HS-27A (cell line): ENCODE measurements around the gene CYP1A2.

Experiments used
- DNase-seq: peaks from one replicate; pipeline ENCODE4 v3.0.0-alpha.2; 2012; ENCODE audit warnings: low read depth, missing footprints

Gene CYP1A2

GRCh38 chr15:74742422-74742821 lies 6.2 kb upstream of the CYP1A2 start:
- no peak for DNase-seq

GRCh38 chr15:74746389-74746788 lies 2.3 kb upstream of the CYP1A2 start:
- no peak for DNase-seq

GRCh38 chr15:74749832-74750231 lies 1.2 kb downstream of the CYP1A2 start:
- no peak for DNase-seq

GRCh38 chr15:74750751-74751150 lies 2.1 kb downstream of the CYP1A2 start:
- DNase-seq = no peak

GRCh38 chr15:74752011-74752410 lies 3.4 kb downstream of the CYP1A2 start:
- no peak for DNase-seq

GRCh38 chr15:74752531-74752930 lies 3.9 kb downstream of the CYP1A2 start:
- peak; percentile 71 for DNase-seq

- no peak for DNase-seq
These were observed 6.1 kb downstream of the CYP1A2 start for GRCh38 chr15:74754593-74755215.

GRCh38 chr15:74758736-74759135 lies 10.1 kb downstream of the CYP1A2 start:
- DNase-seq = no peak

- no peak for DNase-seq
These were observed 14.1 kb downstream of the CYP1A2 start for GRCh38 chr15:74762791-74763150.

GRCh38 chr15:74763416-74763815 lies 14.8 kb downstream of the CYP1A2 start:
- DNase-seq = no peak

- no peak for DNase-seq
These were observed 18.8 kb downstream of the CYP1A2 start for GRCh38 chr15:74767167-74768098.

GRCh38 chr15:74768099-74768770 lies 19.6 kb downstream of the CYP1A2 start:
- DNase-seq = no peak

- no peak for DNase-seq
These were observed 20.2 kb downstream of the CYP1A2 start for GRCh38 chr15:74768771-74769342.

GRCh38 chr15:74769463-74770025 lies 20.9 kb downstream of the CYP1A2 start:
- DNase-seq = no peak

GRCh38 chr15:74770211-74770903 lies 21.7 kb downstream of the CYP1A2 start:
- DNase-seq = no peak

GRCh38 chr15:74773329-74773728 lies 24.7 kb downstream of the CYP1A2 start:
- DNase-seq = no peak

GRCh38 chr15:74773731-74774252 lies 25.1 kb downstream of the CYP1A2 start:
- no peak for DNase-seq

- no peak for DNase-seq
These were observed 26.5 kb downstream of the CYP1A2 start for GRCh38 chr15:74775132-74775562.

- DNase-seq = no peak
These were observed 27.2 kb downstream of the CYP1A2 start for GRCh38 chr15:74775894-74776293.

- DNase-seq = no peak
These were observed 28.4 kb downstream of the CYP1A2 start for GRCh38 chr15:74776821-74777768.
